Lower lobe of right lung (tissue), 2 donors: Measurements from ENCODE around the gene JARID2. TPM values are rescaled to one million over a fixed set of nuclear protein-coding genes. Genes with fewer than 3 reads are reported as not detected.

Experiments used
- ATAC-seq, 2 donors: fragments of 200-7000 bp; cut with Tn5 transposase; one replicate each; pipeline ENCODE4 v1.9.1; 2020 to 2022; ENCODE audit warnings: mild to moderate bottlenecking in 2 of 2, moderate library complexity in 2 of 2
- DNase-seq: peaks from one replicate; pipeline ENCODE4 v3.0.0-alpha.2; 2020
- H3K27ac ChIP-seq: fragments of 200-600 bp; one replicate; pipeline ENCODE4 v1.8.0; 2022
- H3K27me3 ChIP-seq: fragments of 200-600 bp; one replicate; pipeline ENCODE4 v1.8.0; 2022; ENCODE audit warnings: low read depth
- H3K36me3 ChIP-seq: fragments of 200-600 bp; one replicate; pipeline ENCODE4 v1.8.0; 2022; ENCODE audit warnings: mild to moderate bottlenecking
- H3K4me1 ChIP-seq: fragments of 200-600 bp; one replicate; pipeline ENCODE4 v1.8.0; 2022
- H3K4me3 ChIP-seq: fragments of 200-600 bp; one replicate; pipeline ENCODE4 v1.8.0; 2022; ENCODE audit warnings: mild to moderate bottlenecking
- H3K9me3 ChIP-seq: fragments of 200-600 bp; one replicate; pipeline ENCODE4 v1.8.0; 2022
- intact Hi-C: fragments of 100-400 bp; cut with DNase I; formaldehyde crosslinking; loops from one replicate; pipeline ENCODE4 v1.11.0; 2022
- total RNA-seq: library from RNA; stranded (reverse); fragmentation: NEBNext Ultra II Directional; extraction: Animal tissue kit (Norgen Biotek cat#: 25700); gene quantifications from one replicate; pipeline ENCODE4 v1.2.1, GENCODE V29; 2021
- TF ChIP-seq, protein P1 (sequence below): fragments of 200-600 bp; IDR thresholded peaks from one replicate; pipeline ENCODE4 v1.8.0; 2022; ENCODE audit warnings: antibody characterized with exemption, mild to moderate bottlenecking
- donor health status: DM: no; HTN: yes; CAD: no; lungs with severe emphysema.

The JARID2 gene
- total RNA-seq, 1 donor from 2014 or later, result 16.0 TPM

DNA sequence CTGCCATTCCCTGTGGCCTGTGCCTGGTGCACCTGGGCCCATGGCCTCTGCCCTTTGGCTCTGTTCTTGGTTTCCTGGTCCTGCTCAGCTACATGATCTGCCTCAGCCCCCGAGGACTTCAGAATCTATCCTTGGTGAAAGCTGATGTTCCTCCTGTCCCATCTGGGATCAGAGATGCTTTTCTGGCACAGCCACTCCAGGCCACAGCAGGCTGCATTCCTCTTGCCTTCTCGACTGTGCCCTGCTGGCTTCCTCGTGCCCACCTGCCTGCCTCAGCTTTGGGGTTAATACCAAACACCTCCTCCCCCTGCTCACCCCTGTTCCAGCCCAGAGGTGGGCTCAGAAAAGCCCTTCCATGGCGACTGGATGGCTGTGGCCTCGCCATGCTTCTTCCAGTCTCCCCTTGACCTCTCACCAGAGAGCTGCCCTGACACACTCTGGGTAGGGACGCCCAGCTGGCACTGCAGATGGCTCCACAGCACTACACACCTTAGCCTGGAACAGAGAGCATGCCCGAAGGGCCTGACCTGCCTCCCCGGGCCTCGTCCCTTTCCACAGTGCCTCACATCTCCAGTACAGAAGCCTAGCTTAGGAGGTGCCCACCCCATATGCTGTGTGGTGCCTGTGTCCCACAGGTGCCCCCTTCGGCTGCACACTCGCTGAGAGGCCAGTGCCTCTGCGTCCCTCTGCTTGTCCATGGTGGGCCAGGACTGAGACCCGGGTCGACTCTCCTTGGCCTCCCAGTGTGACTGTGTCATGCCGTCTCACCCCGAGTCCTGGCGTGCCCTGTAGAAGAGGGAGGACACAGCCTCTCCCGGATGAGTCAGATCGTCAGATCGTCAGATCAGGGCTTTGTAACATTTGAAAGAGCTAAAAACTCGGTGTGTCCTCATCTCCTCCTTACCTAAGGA lies 268.2 kb downstream of the JARID2 start:
- TF ChIP-seq, protein P1, sequence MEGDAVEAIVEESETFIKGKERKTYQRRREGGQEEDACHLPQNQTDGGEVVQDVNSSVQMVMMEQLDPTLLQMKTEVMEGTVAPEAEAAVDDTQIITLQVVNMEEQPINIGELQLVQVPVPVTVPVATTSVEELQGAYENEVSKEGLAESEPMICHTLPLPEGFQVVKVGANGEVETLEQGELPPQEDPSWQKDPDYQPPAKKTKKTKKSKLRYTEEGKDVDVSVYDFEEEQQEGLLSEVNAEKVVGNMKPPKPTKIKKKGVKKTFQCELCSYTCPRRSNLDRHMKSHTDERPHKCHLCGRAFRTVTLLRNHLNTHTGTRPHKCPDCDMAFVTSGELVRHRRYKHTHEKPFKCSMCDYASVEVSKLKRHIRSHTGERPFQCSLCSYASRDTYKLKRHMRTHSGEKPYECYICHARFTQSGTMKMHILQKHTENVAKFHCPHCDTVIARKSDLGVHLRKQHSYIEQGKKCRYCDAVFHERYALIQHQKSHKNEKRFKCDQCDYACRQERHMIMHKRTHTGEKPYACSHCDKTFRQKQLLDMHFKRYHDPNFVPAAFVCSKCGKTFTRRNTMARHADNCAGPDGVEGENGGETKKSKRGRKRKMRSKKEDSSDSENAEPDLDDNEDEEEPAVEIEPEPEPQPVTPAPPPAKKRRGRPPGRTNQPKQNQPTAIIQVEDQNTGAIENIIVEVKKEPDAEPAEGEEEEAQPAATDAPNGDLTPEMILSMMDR, result no peak
- Histone ChIP-seq H3K27ac (no peak overlapping the region), H3K36me3 (peaks cover 88% of the 10 kb centered on the region), H3K9me3 (no peaks in the 10 kb centered on the region), H3K27me3 (no peaks in the 10 kb centered on the region), H3K4me1 (no peaks in the 10 kb centered on the region), H3K4me3 (no peak overlapping the region)
- intact Hi-C loops, result no loop called here
- no peak for ATAC-seq
- no peak for DNase-seq

DNA sequence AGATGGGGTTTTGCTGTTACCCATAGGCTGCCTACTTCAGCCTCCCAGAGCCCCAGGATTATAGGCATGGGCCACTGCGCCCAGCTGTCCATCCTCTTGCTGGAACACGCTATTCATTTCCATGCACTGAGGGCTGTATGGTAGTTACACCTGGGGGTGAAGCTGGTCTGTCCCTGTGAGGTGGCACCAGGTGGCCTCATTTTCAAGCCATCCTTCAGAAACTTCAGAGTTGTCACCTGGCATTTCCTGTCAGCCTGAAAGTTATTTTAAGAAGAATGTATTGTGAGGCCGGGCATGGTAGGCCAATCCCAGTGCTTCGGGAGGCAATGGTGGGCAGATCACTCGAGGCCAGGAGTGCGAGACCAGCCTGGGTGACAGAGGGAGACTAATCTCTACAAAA lies 269.4 kb downstream of the JARID2 start:
- Histone ChIP-seq H3K9me3 (no peaks in the 10 kb centered on the region), H3K36me3 (peaks cover 90% of the 10 kb centered on the region), H3K27me3 (no peaks in the 10 kb centered on the region), H3K27ac (no peak overlapping the region), H3K4me3 (no peak overlapping the region), H3K4me1 (no peaks in the 10 kb centered on the region)
- TF ChIP-seq, protein P1, result no peak
- DNase-seq (no peak), ATAC-seq (no peak)
- intact Hi-C loops, result no loop called here

DNA sequence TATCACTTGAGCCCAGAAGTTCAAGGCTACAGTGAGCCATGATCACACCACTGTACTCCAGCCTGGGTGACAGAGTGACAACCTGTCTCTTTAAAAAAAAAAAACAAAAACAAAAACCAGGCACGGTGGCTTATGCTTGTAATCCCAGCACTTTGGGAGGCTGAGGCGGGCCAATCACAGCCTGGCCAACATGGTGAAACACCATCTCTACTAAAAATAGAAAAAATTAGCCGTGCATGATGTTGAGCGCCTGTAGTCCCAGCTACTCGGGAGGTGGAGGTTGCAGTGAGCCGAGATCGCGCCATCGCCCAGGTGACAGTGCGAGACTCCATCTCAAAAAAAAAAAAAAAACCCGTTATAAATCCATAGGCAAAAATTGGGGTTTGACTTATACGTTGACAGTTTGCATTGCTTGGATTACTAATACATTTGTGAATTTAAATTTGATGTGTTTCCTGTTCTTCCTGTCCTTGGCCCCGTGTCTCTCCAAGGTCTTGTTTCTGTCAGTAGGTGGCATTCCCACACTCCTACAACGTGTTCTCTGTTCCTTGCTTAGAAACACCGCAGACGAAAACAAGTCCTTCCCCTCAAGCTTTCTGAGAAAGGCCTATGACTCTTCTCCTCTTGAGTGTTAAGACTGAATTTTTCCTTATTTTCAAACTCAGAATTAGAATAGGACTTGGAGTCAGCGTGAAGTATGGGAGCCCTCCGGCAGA lies 269.9 kb downstream of the JARID2 start:
- ATAC-seq (no peak), DNase-seq (no peak)

DNA sequence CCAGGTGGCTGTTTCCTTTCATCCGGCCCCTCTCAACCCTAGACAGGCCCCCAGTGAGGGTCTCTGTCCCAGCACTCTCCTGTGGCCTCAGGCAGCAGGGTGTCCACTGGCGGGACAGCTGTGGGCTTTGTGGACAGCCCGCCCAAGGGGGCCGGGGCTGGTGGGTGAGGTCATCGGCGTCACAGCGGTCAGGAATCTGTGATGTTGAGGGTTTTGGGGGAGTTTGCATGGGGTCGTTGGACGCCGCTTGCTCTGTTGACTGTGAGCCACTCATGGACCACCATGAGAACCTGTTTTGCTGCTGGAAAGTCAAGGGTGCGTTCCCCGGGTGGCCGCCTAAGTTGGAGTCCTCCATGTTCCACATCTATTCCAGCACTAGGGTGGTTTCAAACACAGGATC lies 270.5 kb downstream of the JARID2 start:
- TF ChIP-seq, protein P1, result no peak
- ATAC-seq (no peak), DNase-seq (no peak)
- Histone ChIP-seq H3K27ac (no peak overlapping the region), H3K9me3 (no peaks in the 10 kb centered on the region), H3K36me3 (peaks cover 91% of the 10 kb centered on the region), H3K4me1 (no peaks in the 10 kb centered on the region), H3K4me3 (no peak overlapping the region), H3K27me3 (no peaks in the 10 kb centered on the region)
- intact Hi-C loops, result no loop called here

More for the DNA sequence above, 269.9 kb downstream of the JARID2 start:
- Histone ChIP-seq H3K27me3 (no peaks in the 10 kb centered on the region), H3K27ac (no peak overlapping the region), H3K4me3 (no peak overlapping the region), H3K36me3 (peaks cover 91% of the 10 kb centered on the region), H3K4me1 (no peaks in the 10 kb centered on the region), H3K9me3 (no peaks in the 10 kb centered on the region)
- TF ChIP-seq, protein P1, result no peak
- intact Hi-C loops, result no loop called here

DNA sequence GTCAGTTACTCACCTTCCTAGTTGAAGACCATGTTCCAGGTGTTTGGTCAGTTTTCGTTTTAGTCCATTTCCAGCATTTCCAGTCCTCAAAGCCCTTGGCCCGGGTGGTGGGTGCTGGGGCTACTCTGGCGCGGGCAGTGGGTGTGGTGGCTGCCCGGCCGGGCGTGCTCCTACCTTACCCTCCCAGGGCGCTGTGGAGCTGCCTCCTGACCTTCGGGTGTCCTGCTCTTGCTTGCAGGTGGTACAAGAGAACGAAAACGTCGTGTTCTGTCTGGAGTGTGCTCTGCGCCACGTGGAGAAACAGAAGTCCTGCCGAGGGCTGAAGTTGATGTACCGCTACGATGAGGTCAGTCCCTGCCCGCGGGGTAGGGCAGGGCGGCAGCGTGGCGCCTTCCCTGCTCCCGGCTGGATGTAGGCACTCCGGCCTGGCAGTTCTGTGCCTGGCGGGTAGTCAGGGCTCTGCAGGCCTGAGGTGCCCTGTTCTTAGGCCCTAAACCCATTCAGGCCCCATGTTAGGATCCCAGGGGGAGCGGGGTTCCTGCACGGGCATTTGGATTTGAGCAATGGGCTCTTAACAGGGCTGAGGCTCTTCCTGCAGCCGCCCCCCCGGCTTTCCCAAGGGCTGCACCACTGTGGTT lies 271.2 kb downstream of the JARID2 start:
- peaks cover 91% of the 10 kb centered on the region for H3K36me3 ChIP-seq
- DNase-seq (no peak), ATAC-seq (no peak)
- H3K4me3 ChIP-seq, result no peak overlapping the region
- no peak overlapping the region for H3K27ac ChIP-seq
- H3K4me1 ChIP-seq, result peaks cover 5% of the 10 kb centered on the region
- TF ChIP-seq, protein P1, result no peak
- H3K9me3 ChIP-seq, result no peaks in the 10 kb centered on the region
- intact Hi-C loops, result no loop called here
- H3K27me3 ChIP-seq, result no peaks in the 10 kb centered on the region
